ENCODE measurements around the gene PLCH1.
A peak's percentile ranks its signal among the peaks of the same experiment; 100 is the strongest.

Gene PLCH1

GRCh38 chr3:155428563-155428962, 316.3 kb downstream of the PLCH1 start:
- POLR2A ChIA-PET, result no interaction called here
- no peak overlapping the region for H3K27ac ChIP-seq (ENCODE audit: extremely low read depth, low read depth, low read length)

GRCh38 chr3:155426524-155427230, 318.2 kb downstream of the PLCH1 start:
- H3K36me3 ChIP-seq (ENCODE audit: control insufficient read depth in 2 of 2, insufficient read depth in 1 of 2, low read length in 2 of 2), result no peaks in the 10 kb centered on the region
- H3K4me1 ChIP-seq (ENCODE audit: control insufficient read depth, insufficient read depth, low read length), result no peaks in the 10 kb centered on the region
- TF ChIP-seq ZNF155 (tag by site-specific recombination; IDR thresholded peaks at IDR 0.05) (no peak), ZNF544 (tag by site-specific recombination; IDR thresholded peaks at IDR 0.05) (no peak), PRDM1 (tag by site-specific recombination; IDR thresholded peaks at IDR 0.05) (no peak), ZBTB26 (tag by site-specific recombination; optimal IDR thresholded peaks at IDR 0.05) (no peak), WT1 (tag by site-specific recombination; IDR thresholded peaks at IDR 0.05) (no peak), SETDB1 (IDR thresholded peaks at IDR 0.05; ENCODE audit: insufficient read length, low read length) (peak; percentile 75), SALL2 (tag by site-specific recombination; IDR thresholded peaks at IDR 0.05; ENCODE audit: borderline replicate concordance) (no peak)
- POLR2A ChIA-PET, result no interaction called here
- H3K27ac ChIP-seq (ENCODE audit: extremely low read depth, low read depth, low read length), result no peak overlapping the region
- no peaks in the 10 kb centered on the region for H3K9me3 ChIP-seq (ENCODE audit: control insufficient read depth, insufficient read depth, low read depth, low read length)
- CTCF ChIA-PET, result interaction anchor here (0.8 kb wide), 1 partner anchor 43 kb away, joined by 3 read pairs; no protein-coding TSS in a partner anchor
- no peak overlapping the region for H3K4me3 ChIP-seq (ENCODE audit: low read depth, low read length)

More at GRCh38 chr3:155428563-155428962, 316.3 kb downstream of the PLCH1 start:
- no peaks in the 10 kb centered on the region for H3K9me3 ChIP-seq (ENCODE audit: control insufficient read depth, insufficient read depth, low read depth, low read length)
- TF ChIP-seq ZNF155 (tag by site-specific recombination; IDR thresholded peaks at IDR 0.05) (no peak), IKZF3 (tag by site-specific recombination; IDR thresholded peaks at IDR 0.05) (no peak), ZSCAN30 (tag by site-specific recombination; IDR thresholded peaks at IDR 0.05) (no peak), PRDM2 (tag by site-specific recombination; IDR thresholded peaks at IDR 0.05; ENCODE audit: borderline replicate concordance) (no peak), ZBTB17 (tag by site-specific recombination; IDR thresholded peaks at IDR 0.05) (no peak), ZNF521 (tag by site-specific recombination; IDR thresholded peaks at IDR 0.05) (no peak), ZNF664 (tag by site-specific recombination; IDR thresholded peaks at IDR 0.05) (no peak), ZNF768 (tag by site-specific recombination; IDR thresholded peaks at IDR 0.05) (no peak), ZNF510 (tag by site-specific recombination; IDR thresholded peaks at IDR 0.05; ENCODE audit: insufficient replicate concordance) (no peak)
- no peak overlapping the region for H3K4me3 ChIP-seq (ENCODE audit: low read depth, low read length)
- no peaks in the 10 kb centered on the region for H3K4me1 ChIP-seq (ENCODE audit: control insufficient read depth, insufficient read depth, low read length)
- no peaks in the 10 kb centered on the region for H3K36me3 ChIP-seq (ENCODE audit: control insufficient read depth in 2 of 2, insufficient read depth in 1 of 2, low read length in 2 of 2)
- CTCF ChIA-PET, result interaction anchor here (0.6 kb wide), 1 partner anchor 299 kb away, joined by 3 read pairs; no protein-coding TSS in a partner anchor
